ENCODE results near the gene SEMA4A.

Gene SEMA4A

DNA sequence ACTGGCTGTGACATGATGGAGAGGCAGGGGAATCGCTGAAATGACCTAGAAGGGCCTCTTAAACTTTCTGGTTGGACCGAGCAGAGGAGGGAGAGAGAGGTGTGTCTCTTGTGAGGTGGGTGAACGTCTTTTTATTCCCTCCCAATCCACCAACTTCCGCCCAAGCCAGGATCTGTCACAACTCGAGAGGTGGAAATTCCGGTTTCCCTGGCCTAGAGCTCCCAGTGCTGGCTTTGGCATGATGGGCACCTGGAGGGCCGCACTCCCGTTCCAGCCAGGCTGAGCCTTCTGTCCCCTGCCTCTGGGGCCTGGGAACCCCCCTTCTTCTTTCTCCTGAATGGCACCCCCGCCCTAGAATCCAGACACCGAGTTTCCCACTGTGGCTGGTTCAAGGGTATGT lies at the start of gene SEMA4A:
Gene SEMA4A, plus strand, starts transcription at position 224 of the 400 bp plus-strand sequence. CDS start 994 bp downstream, outside the sequence.
- H3K4me3 ChIP-seq (ENCODE audit: low read length): no peak within 1 kb of the TSS
- H3K9me3 ChIP-seq (ENCODE audit: insufficient read depth, low read depth, low read length): no peaks in the 10 kb centered on the region
- no peaks in the 10 kb centered on the region for H3K27me3 ChIP-seq (ENCODE audit: insufficient read depth, low read length)
- peaks cover 26% of the 10 kb centered on the region for H3K4me1 ChIP-seq (ENCODE audit: insufficient read depth, low read length)
- H3K9ac ChIP-seq (ENCODE audit: low read depth, low read length): no peak within 1 kb of the TSS
- no peaks in the 10 kb centered on the region for H3K36me3 ChIP-seq (ENCODE audit: insufficient read depth, low read depth, low read length)
- H3K27ac ChIP-seq (ENCODE audit: low read length): no peak within 1 kb of the TSS

DNA sequence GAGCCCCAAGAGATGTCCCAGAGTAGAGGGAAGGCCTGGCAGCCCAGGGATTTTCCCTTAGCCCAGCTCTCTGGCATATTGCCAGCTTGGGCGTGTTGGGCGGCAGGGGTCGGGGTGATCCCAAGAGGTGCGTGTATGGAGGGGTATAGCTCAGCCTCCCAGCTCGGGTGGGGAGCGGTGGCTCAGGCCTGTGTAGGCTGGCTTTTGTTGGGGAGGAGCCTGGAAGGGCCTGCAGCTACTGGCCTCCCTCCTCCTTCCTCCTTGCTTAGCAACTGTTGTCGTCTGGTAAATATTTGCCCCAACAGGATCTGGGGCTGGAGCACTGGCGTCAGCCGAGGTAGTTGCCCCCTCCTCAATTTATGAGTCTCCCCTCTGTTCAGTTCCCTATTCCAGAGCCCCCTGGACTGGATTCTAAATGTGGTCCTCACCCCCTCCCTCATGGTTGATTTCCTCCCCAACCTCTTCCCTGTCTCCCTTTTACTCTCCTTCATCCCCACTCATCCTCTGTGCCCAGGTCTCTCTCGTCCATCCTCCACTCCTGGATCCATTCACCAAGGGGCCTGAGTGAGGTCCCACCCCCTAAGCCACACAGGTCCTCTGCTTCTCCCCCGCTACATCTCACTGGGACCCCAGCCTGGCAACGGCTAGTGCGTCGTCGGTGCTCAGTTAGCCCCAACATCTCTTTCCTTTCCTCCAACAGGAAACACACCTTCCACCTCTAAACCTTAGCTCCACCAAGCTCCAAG lies 49.1 kb upstream of the SEMA4A start:
- Histone ChIP-seq H3K4me3 (ENCODE audit: low read length) (no peak overlapping the region), H3K9me3 (ENCODE audit: insufficient read depth, low read depth, low read length) (no peaks in the 10 kb centered on the region), H3K36me3 (ENCODE audit: insufficient read depth, low read depth, low read length) (no peaks in the 10 kb centered on the region), H3K27ac (ENCODE audit: low read length) (peak overlapping the region; percentile 82), H3K9ac (ENCODE audit: low read depth, low read length) (peak overlapping the region; percentile 54; the same call in 1 of the 2 replicates), H3K27me3 (ENCODE audit: insufficient read depth, low read length) (no peaks in the 10 kb centered on the region), H3K4me1 (ENCODE audit: insufficient read depth, low read length) (peaks cover 34% of the 10 kb centered on the region)

DNA sequence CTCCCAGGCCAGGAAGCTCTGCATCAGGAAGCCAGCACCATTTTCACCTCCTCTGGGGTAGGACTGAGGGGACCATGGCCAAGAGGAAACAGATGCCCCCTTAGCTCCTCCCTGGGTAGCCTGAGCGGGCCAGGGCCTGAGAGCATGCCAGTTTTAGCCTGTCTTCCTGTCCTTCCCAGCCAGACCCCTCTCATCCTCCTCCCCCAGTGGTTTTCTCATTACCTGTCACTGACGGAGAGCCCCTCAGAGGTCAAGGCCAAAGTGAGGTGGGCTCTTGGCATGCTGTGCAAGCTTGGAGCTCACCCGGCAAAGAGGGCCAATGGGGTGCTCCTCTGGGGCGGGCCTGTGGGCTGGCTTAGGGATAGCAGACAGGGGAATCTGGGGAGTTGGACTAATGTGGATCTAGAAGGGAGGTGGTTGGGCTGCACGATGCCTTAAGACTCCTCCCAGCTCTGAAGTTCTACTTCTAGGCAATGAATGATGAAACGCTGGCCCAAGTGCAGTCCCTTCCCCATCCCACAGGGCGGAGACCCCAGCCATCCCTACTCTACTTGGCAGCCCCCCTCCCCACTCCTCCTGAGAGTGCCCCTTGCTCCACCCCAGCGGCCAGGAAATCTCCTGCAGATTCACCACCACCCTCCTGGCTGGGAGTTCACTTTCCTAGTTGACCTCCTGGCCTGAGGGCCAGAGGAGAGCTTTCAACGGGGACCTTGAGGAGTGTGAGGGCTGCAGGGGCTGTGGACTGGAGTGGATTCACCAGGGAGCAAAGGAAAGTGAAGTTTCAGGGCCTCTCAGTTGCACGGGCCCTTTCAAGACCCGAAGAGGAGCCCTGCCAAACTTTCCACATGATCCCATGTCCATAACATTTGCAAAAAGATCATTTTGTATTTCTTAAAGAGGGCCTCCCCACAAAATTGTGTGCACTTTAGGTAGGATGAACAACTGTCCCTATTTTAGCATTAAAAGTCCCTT lies 48.2 kb upstream of the SEMA4A start:
- Histone ChIP-seq H3K9me3 (ENCODE audit: insufficient read depth, low read depth, low read length) (no peaks in the 10 kb centered on the region), H3K9ac (ENCODE audit: low read depth, low read length) (peak overlapping the region; percentile 85; the same call in 1 of the 2 replicates), H3K36me3 (ENCODE audit: insufficient read depth, low read depth, low read length) (no peaks in the 10 kb centered on the region), H3K27me3 (ENCODE audit: insufficient read depth, low read length) (no peaks in the 10 kb centered on the region), H3K4me1 (ENCODE audit: insufficient read depth, low read length) (peaks cover 34% of the 10 kb centered on the region), H3K4me3 (ENCODE audit: low read length) (peak overlapping the region; percentile 83), H3K27ac (ENCODE audit: low read length) (peak overlapping the region; percentile 82)

DNA sequence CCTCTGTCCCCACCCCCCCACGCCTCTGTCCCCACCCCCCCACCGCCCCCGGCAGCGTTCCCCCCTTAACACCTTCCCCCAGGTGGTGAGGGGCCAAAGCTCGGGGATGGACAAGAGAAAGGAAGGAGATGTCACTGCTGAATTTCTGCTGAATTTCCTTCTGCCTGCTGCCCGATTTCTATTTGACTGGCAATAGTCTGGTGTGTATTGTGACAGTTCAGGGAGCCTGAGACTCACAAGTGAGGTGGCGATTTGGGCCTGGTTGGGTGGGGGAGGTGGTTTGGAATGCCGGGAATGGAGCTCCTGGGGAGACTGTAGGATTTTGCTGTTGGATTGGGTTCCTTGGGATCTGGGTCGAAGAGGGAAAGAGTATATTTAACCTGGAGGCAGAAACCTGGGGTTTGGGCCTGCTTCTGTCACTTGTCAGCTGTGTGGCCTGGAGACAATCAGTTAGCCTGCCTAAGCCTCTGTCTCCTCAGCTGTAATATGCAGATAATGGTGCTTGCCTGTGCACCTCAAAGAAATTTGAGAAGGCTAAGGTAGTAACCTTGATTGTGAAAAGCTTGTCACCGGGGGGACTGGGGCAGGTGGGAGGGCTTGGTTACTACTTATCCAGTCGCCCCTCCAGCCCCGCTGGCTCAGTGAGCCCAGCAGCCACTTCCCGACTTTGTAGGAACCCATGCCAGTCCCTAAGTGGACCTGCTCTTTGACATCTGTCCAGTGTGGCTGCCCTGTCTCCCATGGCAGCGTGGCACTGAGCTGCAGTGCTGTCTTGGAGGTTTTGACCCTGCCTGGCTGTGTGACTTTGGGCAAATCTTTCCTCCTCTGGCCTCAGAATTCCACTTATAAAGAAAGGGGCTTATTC lies 46.5 kb upstream of the SEMA4A start:
- Histone ChIP-seq H3K4me1 (ENCODE audit: insufficient read depth, low read length) (peaks cover 34% of the 10 kb centered on the region), H3K9ac (ENCODE audit: low read depth, low read length) (peak overlapping the region; percentile 30), H3K4me3 (ENCODE audit: low read length) (peak overlapping the region; percentile 83), H3K9me3 (ENCODE audit: insufficient read depth, low read depth, low read length) (no peaks in the 10 kb centered on the region), H3K36me3 (ENCODE audit: insufficient read depth, low read depth, low read length) (no peaks in the 10 kb centered on the region), H3K27ac (ENCODE audit: low read length) (no peak overlapping the region), H3K27me3 (ENCODE audit: insufficient read depth, low read length) (no peaks in the 10 kb centered on the region)

DNA sequence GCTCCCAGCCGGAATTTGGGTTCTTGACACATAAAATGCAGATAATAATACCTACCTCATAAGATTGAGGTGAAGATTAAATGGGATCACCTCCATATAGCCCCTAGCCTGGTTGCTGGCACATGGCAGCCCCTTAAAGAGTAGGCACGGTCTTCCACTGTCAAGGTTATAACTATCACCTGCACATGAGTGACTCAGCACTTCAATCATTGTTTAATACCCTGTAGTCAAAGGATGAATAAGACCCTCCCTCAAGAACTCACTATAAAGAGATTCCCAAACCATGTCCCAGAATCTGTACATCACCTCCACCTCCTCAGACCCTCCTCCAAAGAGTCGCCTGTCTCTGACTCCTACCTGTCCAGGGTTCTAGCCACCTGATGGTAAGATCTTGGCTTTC lies 45.3 kb upstream of the SEMA4A start:
- no peak overlapping the region for H3K9ac ChIP-seq (ENCODE audit: low read depth, low read length)
- H3K36me3 ChIP-seq (ENCODE audit: insufficient read depth, low read depth, low read length): no peaks in the 10 kb centered on the region
- H3K27me3 ChIP-seq (ENCODE audit: insufficient read depth, low read length): no peaks in the 10 kb centered on the region
- no peak overlapping the region for H3K4me3 ChIP-seq (ENCODE audit: low read length)
- H3K4me1 ChIP-seq (ENCODE audit: insufficient read depth, low read length): peaks cover 34% of the 10 kb centered on the region
- H3K27ac ChIP-seq (ENCODE audit: low read length): no peak overlapping the region
- H3K9me3 ChIP-seq (ENCODE audit: insufficient read depth, low read depth, low read length): no peaks in the 10 kb centered on the region

DNA sequence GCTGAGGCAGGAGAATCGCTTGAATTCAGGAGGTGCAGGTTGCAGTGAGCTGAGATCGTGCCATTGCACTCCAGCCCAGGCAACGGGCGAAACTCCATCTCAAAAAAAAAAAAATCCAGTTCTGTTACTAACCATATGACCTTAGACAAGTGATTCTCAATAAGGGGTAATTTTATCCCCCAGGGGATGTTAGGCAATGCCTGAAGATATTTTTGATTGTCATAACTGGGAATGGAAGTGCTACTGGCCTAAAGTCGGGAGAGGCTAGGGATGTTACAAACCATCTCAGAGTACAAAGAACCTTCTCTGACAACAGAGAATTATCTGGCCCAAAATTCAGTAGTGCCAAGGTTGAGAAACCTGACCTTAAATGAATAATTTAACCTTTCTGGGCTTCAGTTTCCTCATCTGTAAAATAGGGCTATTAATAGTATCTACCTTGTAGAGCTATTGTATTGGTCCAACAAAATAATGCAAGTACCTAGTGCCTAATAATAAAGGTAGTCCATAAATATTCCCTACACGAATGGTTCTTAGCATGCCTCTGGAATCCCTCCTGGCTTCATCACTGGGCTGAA lies 44.6 kb upstream of the SEMA4A start:
- Histone ChIP-seq H3K4me3 (ENCODE audit: low read length) (no peak overlapping the region), H3K27ac (ENCODE audit: low read length) (no peak overlapping the region), H3K27me3 (ENCODE audit: insufficient read depth, low read length) (no peaks in the 10 kb centered on the region; the same call in 1 of the 2 replicates), H3K4me1 (ENCODE audit: insufficient read depth, low read length) (peaks cover 32% of the 10 kb centered on the region), H3K36me3 (ENCODE audit: insufficient read depth, low read depth, low read length) (no peaks in the 10 kb centered on the region), H3K9ac (ENCODE audit: low read depth, low read length) (no peak overlapping the region), H3K9me3 (ENCODE audit: insufficient read depth, low read depth, low read length) (no peaks in the 10 kb centered on the region)

DNA sequence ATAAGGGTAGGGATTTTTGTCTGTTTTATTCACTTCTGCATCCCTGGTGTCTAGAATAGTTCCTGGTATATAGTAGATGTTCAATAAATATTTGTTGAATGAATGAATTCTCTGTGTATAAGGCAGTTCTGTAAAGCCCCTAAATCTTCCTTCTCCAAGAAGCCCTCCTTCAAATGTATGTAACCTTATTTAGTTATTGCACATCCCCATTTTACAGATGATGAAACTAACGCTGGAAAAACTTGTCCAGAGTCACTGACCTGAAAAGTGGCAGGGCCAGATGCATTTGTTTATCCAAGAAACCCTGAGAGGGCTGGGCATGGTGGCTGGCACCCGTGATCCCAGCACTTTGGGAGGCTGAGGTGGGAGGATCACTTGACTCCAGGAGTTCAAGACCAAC lies 43.1 kb upstream of the SEMA4A start:
- Histone ChIP-seq H3K36me3 (ENCODE audit: insufficient read depth, low read depth, low read length) (no peaks in the 10 kb centered on the region), H3K4me3 (ENCODE audit: low read length) (no peak overlapping the region), H3K27me3 (ENCODE audit: insufficient read depth, low read length) (peaks cover 5% of the 10 kb centered on the region; the same call in 1 of the 2 replicates), H3K9me3 (ENCODE audit: insufficient read depth, low read depth, low read length) (no peaks in the 10 kb centered on the region), H3K9ac (ENCODE audit: low read depth, low read length) (no peak overlapping the region), H3K4me1 (ENCODE audit: insufficient read depth, low read length) (peaks cover 23% of the 10 kb centered on the region), H3K27ac (ENCODE audit: low read length) (no peak overlapping the region)

DNA sequence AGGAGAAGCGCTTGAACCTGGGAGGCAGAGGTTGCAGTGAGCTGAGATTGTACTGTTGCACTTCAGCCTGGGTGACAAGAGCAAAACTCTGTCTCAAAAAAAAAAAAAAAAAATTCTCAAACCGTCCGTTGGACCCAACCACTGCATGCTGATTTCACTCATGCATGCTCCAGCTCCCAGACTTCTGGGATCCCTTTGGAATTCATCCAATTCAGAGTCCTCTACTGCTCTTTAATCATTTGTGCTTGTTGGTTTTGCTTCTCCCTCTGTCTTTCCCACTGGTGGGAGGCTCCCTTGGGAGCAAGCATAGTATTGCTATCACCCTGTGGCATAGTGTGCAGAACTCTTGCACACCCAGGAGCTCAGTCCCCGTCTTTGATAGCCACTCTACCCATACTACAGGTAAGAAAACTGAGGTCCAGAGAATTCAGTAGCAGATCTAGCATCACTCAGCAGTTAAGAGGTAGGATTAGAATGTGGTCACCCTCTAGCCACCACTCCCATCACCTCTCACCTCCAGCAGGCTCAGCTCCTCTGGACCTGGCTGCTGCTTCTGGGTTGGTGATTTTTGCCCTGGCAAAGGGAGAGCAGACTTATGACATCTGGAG lies 41.9 kb upstream of the SEMA4A start:
- H3K4me3 ChIP-seq (ENCODE audit: low read length): no peak overlapping the region
- no peak overlapping the region for H3K9ac ChIP-seq (ENCODE audit: low read depth, low read length)
- no peak overlapping the region for H3K27ac ChIP-seq (ENCODE audit: low read length)
- H3K9me3 ChIP-seq (ENCODE audit: insufficient read depth, low read depth, low read length): no peaks in the 10 kb centered on the region
- peaks cover 21% of the 10 kb centered on the region for H3K4me1 ChIP-seq (ENCODE audit: insufficient read depth, low read length)
- no peaks in the 10 kb centered on the region for H3K36me3 ChIP-seq (ENCODE audit: insufficient read depth, low read depth, low read length)
- H3K27me3 ChIP-seq (ENCODE audit: insufficient read depth, low read length): peaks cover 13% of the 10 kb centered on the region

DNA sequence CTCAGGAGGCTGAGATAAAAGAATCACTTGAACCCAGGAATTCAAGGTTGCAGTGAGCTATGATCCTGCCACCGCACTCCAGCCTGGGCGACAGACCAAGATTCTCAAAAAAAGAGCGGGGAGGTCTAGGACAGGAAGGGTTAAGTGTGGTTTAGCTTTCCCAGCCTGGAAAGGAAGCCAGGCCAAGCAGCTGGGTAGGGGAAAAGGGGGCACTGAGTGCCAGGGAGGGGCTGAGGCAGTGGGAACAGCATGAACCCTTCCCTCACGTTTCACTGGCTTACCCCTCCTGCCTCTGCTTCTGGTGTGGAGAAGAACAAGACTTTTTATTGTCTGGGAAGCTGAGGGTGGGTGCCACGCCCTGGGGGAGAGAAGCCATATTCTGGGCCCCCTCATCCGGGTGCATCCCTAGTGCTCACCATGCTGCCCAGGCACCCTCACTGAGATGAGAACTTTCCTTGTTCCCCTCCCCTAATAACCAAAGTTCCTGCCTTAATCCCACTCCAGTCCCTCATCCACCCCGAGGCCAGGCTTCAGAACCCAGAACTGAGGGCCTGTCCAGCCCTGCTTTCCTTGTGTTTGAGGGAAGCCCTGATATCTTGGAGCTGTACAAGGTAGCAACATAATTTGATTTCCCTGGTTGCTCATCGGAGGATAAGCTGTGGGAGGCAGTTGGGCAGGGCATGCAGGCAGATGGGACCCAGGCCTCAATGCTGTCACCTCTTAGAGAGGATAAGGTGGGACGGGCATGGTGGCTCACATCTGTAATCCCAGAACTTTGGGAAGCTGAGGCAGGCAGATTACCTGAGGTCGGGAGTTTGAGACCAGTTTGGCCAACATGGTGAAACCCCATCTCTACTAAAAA lies 40.9 kb upstream of the SEMA4A start:
- no peaks in the 10 kb centered on the region for H3K36me3 ChIP-seq (ENCODE audit: insufficient read depth, low read depth, low read length)
- peaks cover 13% of the 10 kb centered on the region for H3K27me3 ChIP-seq (ENCODE audit: insufficient read depth, low read length)
- H3K4me1 ChIP-seq (ENCODE audit: insufficient read depth, low read length): peaks cover 12% of the 10 kb centered on the region
- no peak overlapping the region for H3K9ac ChIP-seq (ENCODE audit: low read depth, low read length)
- H3K27ac ChIP-seq (ENCODE audit: low read length): no peak overlapping the region
- no peaks in the 10 kb centered on the region for H3K9me3 ChIP-seq (ENCODE audit: insufficient read depth, low read depth, low read length)
- no peak overlapping the region for H3K4me3 ChIP-seq (ENCODE audit: low read length)

All from iPS-20b (cell line).